Transverse colon (tissue), 4 donors: ENCODE measurements around the gene UCK2.

Experiments used
- EP300 ChIP-seq: sonication (generic); formaldehyde crosslinking; IDR thresholded peaks from one replicate; pipeline ENCODE4 v1.6.1; 2017; ENCODE audit warnings: antibody characterized with exemption, low read depth
- POLR2AphosphoS5 ChIP-seq, 3 donors: sonication (generic); formaldehyde crosslinking; IDR thresholded peaks; one replicate each; pipeline ENCODE4 v1.6.1; 2016; ENCODE audit warnings: antibody characterized with exemption in 3 of 3
- TF ChIP-seq, protein P1 (sequence below), 5 experiments: fragments of 200-600 bp in 3 of 5; fragments of 450-650 bp in 2 of 5; sonication (generic) in 3 of 5; IDR thresholded peaks; 1 replicate in 2 of 5; 2 replicates in 3 of 5; pipeline ENCODE4 v1.5.1; 2016 to 2017; ENCODE audit warnings: antibody characterized with exemption in 5 of 5, inconsistent platforms in 3 of 5, mild to moderate bottlenecking in 2 of 5, moderate library complexity in 1 of 5

- TF ChIP-seq, protein P1, sequence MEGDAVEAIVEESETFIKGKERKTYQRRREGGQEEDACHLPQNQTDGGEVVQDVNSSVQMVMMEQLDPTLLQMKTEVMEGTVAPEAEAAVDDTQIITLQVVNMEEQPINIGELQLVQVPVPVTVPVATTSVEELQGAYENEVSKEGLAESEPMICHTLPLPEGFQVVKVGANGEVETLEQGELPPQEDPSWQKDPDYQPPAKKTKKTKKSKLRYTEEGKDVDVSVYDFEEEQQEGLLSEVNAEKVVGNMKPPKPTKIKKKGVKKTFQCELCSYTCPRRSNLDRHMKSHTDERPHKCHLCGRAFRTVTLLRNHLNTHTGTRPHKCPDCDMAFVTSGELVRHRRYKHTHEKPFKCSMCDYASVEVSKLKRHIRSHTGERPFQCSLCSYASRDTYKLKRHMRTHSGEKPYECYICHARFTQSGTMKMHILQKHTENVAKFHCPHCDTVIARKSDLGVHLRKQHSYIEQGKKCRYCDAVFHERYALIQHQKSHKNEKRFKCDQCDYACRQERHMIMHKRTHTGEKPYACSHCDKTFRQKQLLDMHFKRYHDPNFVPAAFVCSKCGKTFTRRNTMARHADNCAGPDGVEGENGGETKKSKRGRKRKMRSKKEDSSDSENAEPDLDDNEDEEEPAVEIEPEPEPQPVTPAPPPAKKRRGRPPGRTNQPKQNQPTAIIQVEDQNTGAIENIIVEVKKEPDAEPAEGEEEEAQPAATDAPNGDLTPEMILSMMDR (IDR thresholded peaks at IDR 0.05), result no peak
- TF ChIP-seq EP300, result no peak
- TF ChIP-seq POLR2AphosphoS5 (IDR thresholded peaks at IDR 0.05), result no peak
Measured at GRCh38 chr1:165856606-165857005, 29.2 kb downstream of the UCK2 start.
